Measurements from ENCODE around the gene POMC. TPM values are rescaled to one million over a fixed set of nuclear protein-coding genes. Genes with fewer than 3 reads are reported as not detected.
"Not testable (repeated sequence)": the region's sequence is repeated elsewhere in the genome, so short reads cannot be mapped to it uniquely, and the experiment has no call there.

Gene POMC
- total RNA-seq, 1 donor from 2014 or later, result 0.64 TPM

DNA sequence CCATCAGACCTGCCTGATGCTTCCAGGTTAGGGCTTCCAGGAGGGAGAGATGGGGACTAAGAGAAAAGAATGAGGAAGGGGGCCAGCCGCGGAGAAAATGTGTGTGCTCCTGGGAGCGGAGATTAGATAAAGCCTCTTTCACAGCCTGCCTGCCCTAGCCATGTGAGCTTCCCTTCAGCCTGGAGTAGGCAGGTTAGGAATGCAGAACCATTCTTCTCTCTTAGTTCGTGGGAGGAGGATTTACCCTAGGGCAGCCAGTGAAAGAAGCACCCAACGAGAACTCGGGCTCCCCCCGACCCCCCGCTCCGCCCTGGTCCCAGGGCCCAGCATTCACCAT, 36.1 kb downstream of the POMC start:
- DNase-seq (ENCODE audit: low spot score), result no peak
- no peak overlapping the region for H3K4me3 Mint-ChIP-seq (ENCODE audit: unreplicated experiment)
- H3K9me3 Mint-ChIP-seq (ENCODE audit: unreplicated experiment), result no peaks in the 10 kb centered on the region
- H3K36me3 Mint-ChIP-seq (ENCODE audit: low read depth, unreplicated experiment), result peaks cover 10% of the 10 kb centered on the region
- H3K4me1 Mint-ChIP-seq (ENCODE audit: unreplicated experiment), result peaks cover 15% of the 10 kb centered on the region
- peaks cover 4% of the 10 kb centered on the region for H3K27me3 Mint-ChIP-seq (ENCODE audit: unreplicated experiment)
- TF ChIP-seq, protein P1, sequence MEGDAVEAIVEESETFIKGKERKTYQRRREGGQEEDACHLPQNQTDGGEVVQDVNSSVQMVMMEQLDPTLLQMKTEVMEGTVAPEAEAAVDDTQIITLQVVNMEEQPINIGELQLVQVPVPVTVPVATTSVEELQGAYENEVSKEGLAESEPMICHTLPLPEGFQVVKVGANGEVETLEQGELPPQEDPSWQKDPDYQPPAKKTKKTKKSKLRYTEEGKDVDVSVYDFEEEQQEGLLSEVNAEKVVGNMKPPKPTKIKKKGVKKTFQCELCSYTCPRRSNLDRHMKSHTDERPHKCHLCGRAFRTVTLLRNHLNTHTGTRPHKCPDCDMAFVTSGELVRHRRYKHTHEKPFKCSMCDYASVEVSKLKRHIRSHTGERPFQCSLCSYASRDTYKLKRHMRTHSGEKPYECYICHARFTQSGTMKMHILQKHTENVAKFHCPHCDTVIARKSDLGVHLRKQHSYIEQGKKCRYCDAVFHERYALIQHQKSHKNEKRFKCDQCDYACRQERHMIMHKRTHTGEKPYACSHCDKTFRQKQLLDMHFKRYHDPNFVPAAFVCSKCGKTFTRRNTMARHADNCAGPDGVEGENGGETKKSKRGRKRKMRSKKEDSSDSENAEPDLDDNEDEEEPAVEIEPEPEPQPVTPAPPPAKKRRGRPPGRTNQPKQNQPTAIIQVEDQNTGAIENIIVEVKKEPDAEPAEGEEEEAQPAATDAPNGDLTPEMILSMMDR (IDR thresholded peaks at IDR 0.05; ENCODE audit: unreplicated experiment), result no peak
- H3K27ac Mint-ChIP-seq (ENCODE audit: unreplicated experiment), result no peak overlapping the region

DNA sequence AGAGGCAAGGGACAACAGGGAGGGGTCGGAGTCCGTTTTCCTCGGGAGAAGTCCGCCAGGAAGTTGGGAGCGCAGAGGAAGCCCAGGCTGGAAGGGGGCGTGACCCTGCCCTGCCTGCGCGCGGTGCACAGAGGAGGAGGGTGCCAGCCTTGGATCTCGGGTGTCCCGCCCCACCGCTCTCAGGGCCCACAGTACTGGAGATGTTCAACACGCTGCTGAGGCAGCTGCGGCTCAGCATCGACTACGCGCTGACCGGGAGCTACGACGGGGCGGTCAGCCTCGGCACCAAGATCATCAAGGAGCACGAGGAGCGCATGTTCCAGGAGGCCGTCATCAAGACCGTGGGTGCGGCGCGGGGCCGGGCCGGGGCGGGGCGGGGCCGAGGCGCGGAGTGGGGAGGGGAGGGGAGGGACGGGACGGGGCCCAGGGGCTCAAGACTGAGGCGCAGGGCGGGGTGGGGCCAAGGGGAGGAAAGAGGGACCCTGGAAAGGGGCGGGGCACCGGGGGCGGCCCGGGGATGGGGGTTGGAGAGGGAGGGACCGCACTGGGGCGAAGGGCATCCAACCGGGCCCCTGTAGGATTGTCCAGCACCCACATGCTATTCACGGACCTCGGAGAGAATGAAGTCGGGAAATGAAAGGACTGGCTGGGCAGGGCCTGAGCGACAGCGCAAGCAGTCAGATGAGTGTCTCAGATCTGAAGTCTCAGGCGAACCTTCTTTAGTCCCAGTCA, 36.6 kb downstream of the POMC start:
- H3K9me3 Mint-ChIP-seq (ENCODE audit: unreplicated experiment), result no peaks in the 10 kb centered on the region
- peak overlapping the region; percentile 51 for H3K4me3 Mint-ChIP-seq (ENCODE audit: unreplicated experiment)
- DNase-seq (ENCODE audit: low spot score), result peak; percentile 53
- peaks cover 7% of the 10 kb centered on the region for H3K36me3 Mint-ChIP-seq (ENCODE audit: low read depth, unreplicated experiment)
- peaks cover 4% of the 10 kb centered on the region for H3K27me3 Mint-ChIP-seq (ENCODE audit: unreplicated experiment)
- TF ChIP-seq, protein P1 (IDR thresholded peaks at IDR 0.05; ENCODE audit: unreplicated experiment), result no peak
- no peak overlapping the region for H3K27ac Mint-ChIP-seq (ENCODE audit: unreplicated experiment)
- peaks cover 15% of the 10 kb centered on the region for H3K4me1 Mint-ChIP-seq (ENCODE audit: unreplicated experiment)

DNA sequence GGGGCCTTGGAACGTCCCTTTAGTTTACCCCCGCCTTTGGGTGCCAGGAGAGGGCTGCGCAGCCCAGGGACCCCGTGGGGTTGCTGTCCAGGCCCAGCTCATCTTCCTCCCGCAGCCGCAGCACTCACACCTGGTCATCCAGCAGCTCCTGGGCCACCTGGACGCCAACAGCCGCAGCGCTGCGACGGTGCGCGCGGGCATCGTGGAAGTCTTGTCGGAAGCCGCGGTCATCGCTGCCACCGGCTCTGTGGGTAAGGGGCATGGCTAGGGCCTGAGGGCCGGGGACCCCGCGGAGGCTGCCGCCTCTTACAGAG, 37.2 kb downstream of the POMC start:
- no peak overlapping the region for H3K27ac Mint-ChIP-seq (ENCODE audit: unreplicated experiment)
- no peaks in the 10 kb centered on the region for H3K9me3 Mint-ChIP-seq (ENCODE audit: unreplicated experiment)
- peaks cover 7% of the 10 kb centered on the region for H3K36me3 Mint-ChIP-seq (ENCODE audit: low read depth, unreplicated experiment)
- peak overlapping the region; percentile 51 for H3K4me3 Mint-ChIP-seq (ENCODE audit: unreplicated experiment)
- H3K4me1 Mint-ChIP-seq (ENCODE audit: unreplicated experiment), result peaks cover 15% of the 10 kb centered on the region
- TF ChIP-seq, protein P1 (IDR thresholded peaks at IDR 0.05; ENCODE audit: unreplicated experiment), result no peak
- peaks cover 4% of the 10 kb centered on the region for H3K27me3 Mint-ChIP-seq (ENCODE audit: unreplicated experiment)
- no peak for DNase-seq (ENCODE audit: low spot score)

DNA sequence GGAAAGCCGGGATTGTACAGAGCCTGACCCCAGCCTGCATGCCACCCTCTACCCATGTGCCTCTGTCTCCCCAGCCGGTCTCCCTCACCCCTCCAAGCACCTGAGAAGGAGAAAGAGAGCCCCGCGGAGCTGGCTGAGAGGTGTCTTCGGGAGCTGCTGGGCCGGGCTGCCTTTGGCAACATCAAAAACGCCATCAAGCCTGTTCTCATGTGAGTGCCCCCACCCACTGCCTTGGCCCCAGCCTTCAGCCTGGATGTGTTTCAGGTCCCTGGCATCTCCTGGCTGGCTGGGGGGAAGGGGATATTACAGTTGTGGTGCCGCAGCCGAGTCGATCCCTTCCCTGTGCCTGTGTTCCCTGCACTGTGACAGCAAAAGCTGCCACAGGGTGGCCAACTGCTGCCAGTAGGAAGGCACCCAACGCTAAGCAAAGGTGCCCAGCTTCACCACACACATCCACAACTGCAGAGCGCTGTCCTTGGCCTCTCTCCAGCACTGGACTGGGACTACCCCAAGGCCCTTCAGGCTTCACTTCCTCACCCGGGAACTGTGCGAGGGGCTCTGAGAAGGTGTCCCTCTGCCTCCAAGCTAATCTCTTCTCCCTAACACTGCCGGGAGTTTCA, 38.4 kb downstream of the POMC start:
- H3K4me1 Mint-ChIP-seq (ENCODE audit: unreplicated experiment), result peaks cover 15% of the 10 kb centered on the region
- H3K4me3 Mint-ChIP-seq (ENCODE audit: unreplicated experiment), result peak overlapping the region; percentile 26
- no peaks in the 10 kb centered on the region for H3K9me3 Mint-ChIP-seq (ENCODE audit: unreplicated experiment)
- no peak for DNase-seq (ENCODE audit: low spot score)
- TF ChIP-seq, protein P1 (IDR thresholded peaks at IDR 0.05; ENCODE audit: unreplicated experiment), result no peak
- H3K27ac Mint-ChIP-seq (ENCODE audit: unreplicated experiment), result no peak overlapping the region
- peaks cover 4% of the 10 kb centered on the region for H3K36me3 Mint-ChIP-seq (ENCODE audit: low read depth, unreplicated experiment)
- H3K27me3 Mint-ChIP-seq (ENCODE audit: unreplicated experiment), result peaks cover 4% of the 10 kb centered on the region

DNA sequence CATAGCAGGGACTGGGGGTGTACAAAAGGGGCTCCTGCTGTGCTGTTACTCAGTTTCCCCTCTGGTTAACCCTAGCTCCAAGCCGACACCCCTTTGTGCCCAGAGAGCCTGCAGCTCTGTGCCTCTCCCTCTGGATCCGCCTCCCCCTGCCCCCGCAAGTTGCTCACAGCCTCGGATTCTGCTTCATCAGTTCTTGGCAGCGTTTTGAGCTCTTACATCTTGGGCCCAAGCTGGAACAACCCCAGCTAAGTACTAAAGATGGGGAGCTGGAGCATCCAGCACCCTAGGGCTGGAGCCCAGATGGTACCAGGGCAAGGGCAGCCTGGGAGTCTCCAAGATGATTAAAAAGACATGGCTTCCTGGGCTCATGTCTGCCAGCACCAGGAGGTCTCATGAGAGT, 40.7 kb downstream of the POMC start:
- no peak overlapping the region for H3K4me3 Mint-ChIP-seq (ENCODE audit: unreplicated experiment)
- DNase-seq (ENCODE audit: low spot score), result no peak
- no peaks in the 10 kb centered on the region for H3K9me3 Mint-ChIP-seq (ENCODE audit: unreplicated experiment)
- peaks cover 11% of the 10 kb centered on the region for H3K4me1 Mint-ChIP-seq (ENCODE audit: unreplicated experiment)
- peaks cover 2% of the 10 kb centered on the region for H3K36me3 Mint-ChIP-seq (ENCODE audit: low read depth, unreplicated experiment)
- no peak overlapping the region for H3K27ac Mint-ChIP-seq (ENCODE audit: unreplicated experiment)
- peaks cover 4% of the 10 kb centered on the region for H3K27me3 Mint-ChIP-seq (ENCODE audit: unreplicated experiment)
- TF ChIP-seq, protein P1 (IDR thresholded peaks at IDR 0.05; ENCODE audit: unreplicated experiment), result no peak

DNA sequence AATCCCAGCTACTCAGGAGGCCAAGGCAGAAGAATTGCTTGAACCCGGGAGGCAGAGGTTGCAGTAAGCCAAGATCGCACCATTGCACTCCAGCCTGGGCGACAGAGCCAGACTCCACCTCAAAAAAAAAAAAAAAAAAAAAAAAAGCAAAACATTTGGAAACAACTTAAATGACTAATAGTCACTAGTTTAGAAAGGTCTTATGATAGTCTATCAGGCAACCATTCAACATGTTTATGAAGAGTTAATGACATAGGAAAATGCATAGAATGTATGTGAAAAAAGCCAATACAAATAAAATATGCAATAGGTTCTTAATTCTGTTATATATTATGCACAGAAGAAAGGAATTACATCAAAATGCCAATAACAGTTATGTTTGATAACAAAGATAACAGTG, 41.3 kb downstream of the POMC start:
- not testable (repeated sequence) for H3K27me3 Mint-ChIP-seq (ENCODE audit: unreplicated experiment); H3K27ac Mint-ChIP-seq (ENCODE audit: unreplicated experiment); DNase-seq (ENCODE audit: low spot score); H3K9me3 Mint-ChIP-seq (ENCODE audit: unreplicated experiment); H3K36me3 Mint-ChIP-seq (ENCODE audit: low read depth, unreplicated experiment); H3K4me3 Mint-ChIP-seq (ENCODE audit: unreplicated experiment)
- H3K4me1 Mint-ChIP-seq (ENCODE audit: unreplicated experiment), result peaks cover 10% of the 10 kb centered on the region
